Esophagus muscularis mucosa (tissue), 4 donors: ENCODE measurements around the gene MAPK4. TPM values are rescaled to one million over a fixed set of nuclear protein-coding genes. Genes with fewer than 3 reads are reported as not detected.

Experiments used
- DNase-seq: peaks from one replicate; pipeline ENCODE4 v3.0.0-alpha.2; 2017; ENCODE audit errors: extremely low spot score
- H3K27ac ChIP-seq, 4 donors: fragments of 200-600 bp; sonication (generic); replicated peaks in 1 of 4; 1 replicate in 3 of 4; 2 replicates in 1 of 4; pipeline ENCODE4 v1.5.1; 2016 to 2019; ENCODE audit warnings: mild to moderate bottlenecking in 1 of 4
- H3K27me3 ChIP-seq, 4 donors: fragments of 200-600 bp; sonication (generic); one replicate each; pipeline versions ENCODE4 v1.5.1 to v1.6.0; 2016 to 2019
- H3K36me3 ChIP-seq, 4 donors: fragments of 200-600 bp; sonication (generic); one replicate each; pipeline ENCODE4 v1.5.1; 2016 to 2019
- H3K4me1 ChIP-seq, 4 donors: fragments of 200-600 bp; sonication (generic); one replicate each; pipeline ENCODE4 v1.5.1; 2016 to 2019
- H3K4me3 ChIP-seq, 4 donors: fragments of 200-600 bp; sonication (generic); 1 replicate in 2 of 4; 2 replicates in 2 of 4; pipeline ENCODE4 v1.5.1; 2016 to 2019; ENCODE audit warnings: mild to moderate bottlenecking in 4 of 4, moderate library complexity in 1 of 4
- H3K9me3 ChIP-seq, 4 donors: fragments of 200-600 bp; sonication (generic); 1 replicate in 3 of 4; 2 replicates in 1 of 4; pipeline ENCODE4 v1.5.1; 2016 to 2019
- EP300 ChIP-seq: sonication (generic); formaldehyde crosslinking; IDR thresholded peaks from one replicate; pipeline ENCODE4 v1.6.1; 2017; ENCODE audit warnings: antibody characterized with exemption
- POLR2A ChIP-seq: fragments of 450-650 bp; IDR thresholded peaks from one replicate; pipeline ENCODE4 v1.6.1; 2017; ENCODE audit warnings: antibody characterized with exemption, moderate library complexity, mild to moderate bottlenecking, low read depth
- POLR2AphosphoS5 ChIP-seq, 2 donors: sonication (generic); formaldehyde crosslinking; IDR thresholded peaks; one replicate each; pipeline ENCODE4 v1.6.1; 2017; ENCODE audit warnings: antibody characterized with exemption in 2 of 2
- WGBS: methylation state at CpG from one replicate; pipeline ENCODE4 v1.1.5; 2018; 5-methylcytosine and 5-hydroxymethylcytosine counted together
- intact Hi-C: fragments of 100-400 bp; cut with DNase I; formaldehyde crosslinking; loops from one replicate; pipeline ENCODE4 v1.15.1; 2023
- total RNA-seq, 4 donors: library from RNA; depleted of rRNA; stranded (reverse); fragments of >200 nt; gene quantifications; one replicate each; pipeline versions ENCODE4 v1.1.0 to v1.2.1, GENCODE V29; 2016
- TF ChIP-seq, protein P1 (sequence below), 3 experiments: fragments of 200-600 bp in 2 of 3; fragments of 450-650 bp in 1 of 3; sonication (generic) in 2 of 3; IDR thresholded peaks; one replicate each; pipeline ENCODE4 v1.5.1; 2017 to 2019; ENCODE audit warnings: antibody characterized with exemption in 3 of 3, mild to moderate bottlenecking in 2 of 3, moderate library complexity in 1 of 3

MAPK4 gene
- total RNA-seq, 4 donors from 2014 or later = 6.2 to 14.5 (median 9.6) TPM

GRCh38 chr18:50720325-50720674, 160.4 kb downstream of the MAPK4 start:
- H3K9me3 ChIP-seq = peaks cover 0 to 5% (median 0%) of the 10 kb centered on the region in 4 donors
- WGBS = 55% methylated on average over 4 of the region's 4 CpGs

DNA sequence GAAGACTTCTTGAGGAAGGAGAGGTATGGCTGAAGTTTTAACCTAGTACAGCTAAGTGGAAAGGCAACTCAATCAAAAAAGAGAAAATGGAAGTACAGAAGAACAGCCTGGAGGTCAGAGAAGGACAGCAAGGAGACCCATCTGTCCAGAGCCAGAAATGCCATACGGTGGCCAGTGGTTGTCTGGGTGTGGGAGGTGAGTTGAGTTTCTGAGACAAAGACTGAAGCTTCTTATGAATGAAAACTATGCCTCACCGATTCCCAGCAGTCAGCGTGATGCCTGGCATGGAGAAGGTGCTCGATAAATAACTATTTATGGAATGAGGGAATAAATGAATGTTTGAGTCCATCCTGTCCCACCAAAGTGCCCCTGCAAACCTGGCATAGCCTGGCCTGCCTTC, 161.1 kb downstream of the MAPK4 start:
- Histone ChIP-seq H3K27me3 (no peaks in the 10 kb centered on the region), H3K4me3 (no peak overlapping the region), H3K9me3 (no peaks in the 10 kb centered on the region), H3K36me3 (no peaks in the 10 kb centered on the region), H3K4me1 (peaks cover 0 to 13% (median 5%) of the 10 kb centered on the region in 4 donors), H3K27ac (no peak overlapping the region)
- TF ChIP-seq, protein P1, sequence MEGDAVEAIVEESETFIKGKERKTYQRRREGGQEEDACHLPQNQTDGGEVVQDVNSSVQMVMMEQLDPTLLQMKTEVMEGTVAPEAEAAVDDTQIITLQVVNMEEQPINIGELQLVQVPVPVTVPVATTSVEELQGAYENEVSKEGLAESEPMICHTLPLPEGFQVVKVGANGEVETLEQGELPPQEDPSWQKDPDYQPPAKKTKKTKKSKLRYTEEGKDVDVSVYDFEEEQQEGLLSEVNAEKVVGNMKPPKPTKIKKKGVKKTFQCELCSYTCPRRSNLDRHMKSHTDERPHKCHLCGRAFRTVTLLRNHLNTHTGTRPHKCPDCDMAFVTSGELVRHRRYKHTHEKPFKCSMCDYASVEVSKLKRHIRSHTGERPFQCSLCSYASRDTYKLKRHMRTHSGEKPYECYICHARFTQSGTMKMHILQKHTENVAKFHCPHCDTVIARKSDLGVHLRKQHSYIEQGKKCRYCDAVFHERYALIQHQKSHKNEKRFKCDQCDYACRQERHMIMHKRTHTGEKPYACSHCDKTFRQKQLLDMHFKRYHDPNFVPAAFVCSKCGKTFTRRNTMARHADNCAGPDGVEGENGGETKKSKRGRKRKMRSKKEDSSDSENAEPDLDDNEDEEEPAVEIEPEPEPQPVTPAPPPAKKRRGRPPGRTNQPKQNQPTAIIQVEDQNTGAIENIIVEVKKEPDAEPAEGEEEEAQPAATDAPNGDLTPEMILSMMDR (IDR thresholded peaks at IDR 0.05) = no peak
- WGBS = 86% methylated on average over 4 of the region's 4 CpGs
- intact Hi-C loops = no loop called here
- DNase-seq = no peak

More at GRCh38 chr18:50720325-50720674, 160.4 kb downstream of the MAPK4 start:
- no peak overlapping the region for H3K4me3 ChIP-seq
- no peaks in the 10 kb centered on the region for H3K27me3 ChIP-seq
- intact Hi-C loops = no loop called here
- H3K36me3 ChIP-seq = no peaks in the 10 kb centered on the region
- H3K4me1 ChIP-seq = peaks cover 0 to 13% (median 5%) of the 10 kb centered on the region in 4 donors
- no peak for TF ChIP-seq EP300
- no peak for TF ChIP-seq POLR2AphosphoS5 (IDR thresholded peaks at IDR 0.05)
- TF ChIP-seq POLR2A = no peak
- TF ChIP-seq, protein P1 (IDR thresholded peaks at IDR 0.05) = no peak
- no peak for DNase-seq
- H3K27ac ChIP-seq = no peak overlapping the region

GRCh38 chr18:50721451-50722120, 161.7 kb downstream of the MAPK4 start:
- H3K27me3 ChIP-seq = no peaks in the 10 kb centered on the region
- intact Hi-C loops = no loop called here
- DNase-seq = no peak
- no peak for TF ChIP-seq POLR2A
- no peak for TF ChIP-seq EP300
- TF ChIP-seq, protein P1 (IDR thresholded peaks at IDR 0.05) = no peak
- no peak for TF ChIP-seq POLR2AphosphoS5 (IDR thresholded peaks at IDR 0.05)
- 71% methylated on average over 3 of the region's 4 CpGs for WGBS
- no peaks in the 10 kb centered on the region for H3K9me3 ChIP-seq
- H3K4me1 ChIP-seq = peaks cover 0 to 13% (median 5%) of the 10 kb centered on the region in 4 donors
- no peak overlapping the region for H3K27ac ChIP-seq
- no peak overlapping the region for H3K4me3 ChIP-seq
- H3K36me3 ChIP-seq = no peaks in the 10 kb centered on the region

- TF ChIP-seq, protein P1 (IDR thresholded peaks at IDR 0.05) = no peak
- TF ChIP-seq EP300 = no peak
- TF ChIP-seq POLR2AphosphoS5 (IDR thresholded peaks at IDR 0.05) = no peak
- no peak for TF ChIP-seq POLR2A
- 88% methylated on average over 3 of the region's 4 CpGs for WGBS
- Histone ChIP-seq H3K36me3 (no peaks in the 10 kb centered on the region), H3K4me1 (peaks cover 0 to 18% (median 6%) of the 10 kb centered on the region in 4 donors), H3K27me3 (no peaks in the 10 kb centered on the region), H3K4me3 (no peak overlapping the region), H3K27ac (no peak overlapping the region), H3K9me3 (no peaks in the 10 kb centered on the region)
- intact Hi-C loops = no loop called here
- no peak for DNase-seq
Measured at GRCh38 chr18:50722311-50722710, 162.4 kb downstream of the MAPK4 start.

- intact Hi-C loops = no loop called here
- H3K27ac ChIP-seq = no peak overlapping the region
- no peaks in the 10 kb centered on the region for H3K27me3 ChIP-seq
- TF ChIP-seq POLR2AphosphoS5 (IDR thresholded peaks at IDR 0.05) (no peak), EP300 (no peak), POLR2A (no peak)
- TF ChIP-seq, protein P1 (IDR thresholded peaks at IDR 0.05) = no peak
- H3K36me3 ChIP-seq = peaks cover 0 to 1% (median 0%) of the 10 kb centered on the region in 4 donors
- DNase-seq = no peak
- H3K4me3 ChIP-seq = no peak overlapping the region
- H3K4me1 ChIP-seq = peaks cover 0 to 23% (median 10%) of the 10 kb centered on the region in 4 donors
- no peaks in the 10 kb centered on the region for H3K9me3 ChIP-seq
- 72% methylated on average over 4 of the region's 5 CpGs for WGBS
Measured at GRCh38 chr18:50724751-50725151, 164.9 kb downstream of the MAPK4 start.
